ENCODE results near the gene DLGAP1.

The DLGAP1 gene

DNA sequence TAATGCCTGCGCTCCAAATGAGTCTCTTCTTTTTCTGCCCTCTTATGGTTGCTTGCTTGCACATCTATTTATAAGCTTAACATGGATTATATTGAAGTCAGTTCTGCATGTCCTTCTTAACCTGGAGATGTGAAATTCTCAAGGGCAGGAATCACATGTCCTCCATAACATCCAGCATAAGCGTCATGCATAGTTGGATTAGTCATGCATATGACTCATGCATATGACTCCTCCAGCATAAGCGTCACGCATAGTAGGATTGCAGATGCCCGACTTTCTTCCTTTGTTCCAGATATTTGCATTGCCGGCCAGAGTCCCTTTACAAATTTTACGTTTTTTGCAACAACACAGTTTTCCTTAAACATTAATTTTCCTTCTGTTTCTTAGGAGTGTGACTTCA is 696.6 kb downstream of the DLGAP1 start:
- no peak for TF ChIP-seq OSR1 (CRISPR knock-in tag; IDR thresholded peaks at IDR 0.05)
- TF ChIP-seq ZNF565 (CRISPR knock-in tag; conservative IDR thresholded peaks at IDR 0.05; ENCODE audit: low read depth): no peak
- TF ChIP-seq ZFP30 (CRISPR knock-in tag; IDR thresholded peaks at IDR 0.05): no peak
- ATAC-seq: no peak

DNA sequence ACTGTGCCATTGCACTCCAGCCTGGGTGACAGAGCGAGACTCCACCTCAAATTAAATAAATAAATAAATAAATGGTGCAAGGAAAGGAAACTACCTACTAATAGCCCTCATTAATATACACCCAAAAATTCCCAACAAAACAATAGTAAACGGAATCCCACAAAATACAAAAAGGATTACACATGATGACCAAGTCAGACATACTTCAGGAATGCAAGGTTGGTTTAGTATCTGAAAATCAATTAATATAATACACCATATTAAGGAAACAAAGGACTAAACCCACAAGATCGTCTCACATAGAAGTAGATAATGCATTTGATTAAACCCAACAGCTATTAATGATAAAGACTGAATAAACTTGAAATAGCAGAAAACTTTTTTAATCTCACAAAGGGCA is 697.7 kb downstream of the DLGAP1 start:
- no peak for TF ChIP-seq PPARA (CRISPR knock-in tag; IDR thresholded peaks at IDR 0.05; ENCODE audit: borderline replicate concordance)
- no peak for TF ChIP-seq ZNF70 (CRISPR knock-in tag; IDR thresholded peaks at IDR 0.05)
- no peak for TF ChIP-seq ISL1 (CRISPR knock-in tag; IDR thresholded peaks at IDR 0.05)
- TF ChIP-seq, protein P1, sequence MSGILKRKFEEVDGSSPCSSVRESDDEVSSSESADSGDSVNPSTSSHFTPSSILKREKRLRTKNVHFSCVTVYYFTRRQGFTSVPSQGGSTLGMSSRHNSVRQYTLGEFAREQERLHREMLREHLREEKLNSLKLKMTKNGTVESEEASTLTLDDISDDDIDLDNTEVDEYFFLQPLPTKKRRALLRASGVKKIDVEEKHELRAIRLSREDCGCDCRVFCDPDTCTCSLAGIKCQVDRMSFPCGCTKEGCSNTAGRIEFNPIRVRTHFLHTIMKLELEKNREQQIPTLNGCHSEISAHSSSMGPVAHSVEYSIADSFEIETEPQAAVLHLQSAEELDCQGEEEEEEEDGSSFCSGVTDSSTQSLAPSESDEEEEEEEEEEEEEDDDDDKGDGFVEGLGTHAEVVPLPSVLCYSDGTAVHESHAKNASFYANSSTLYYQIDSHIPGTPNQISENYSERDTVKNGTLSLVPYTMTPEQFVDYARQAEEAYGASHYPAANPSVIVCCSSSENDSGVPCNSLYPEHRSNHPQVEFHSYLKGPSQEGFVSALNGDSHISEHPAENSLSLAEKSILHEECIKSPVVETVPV (CRISPR knock-in tag; IDR thresholded peaks at IDR 0.05): no peak
- no peak for TF ChIP-seq ESRRG (CRISPR knock-in tag; IDR thresholded peaks at IDR 0.05)
- TF ChIP-seq, protein P2, sequence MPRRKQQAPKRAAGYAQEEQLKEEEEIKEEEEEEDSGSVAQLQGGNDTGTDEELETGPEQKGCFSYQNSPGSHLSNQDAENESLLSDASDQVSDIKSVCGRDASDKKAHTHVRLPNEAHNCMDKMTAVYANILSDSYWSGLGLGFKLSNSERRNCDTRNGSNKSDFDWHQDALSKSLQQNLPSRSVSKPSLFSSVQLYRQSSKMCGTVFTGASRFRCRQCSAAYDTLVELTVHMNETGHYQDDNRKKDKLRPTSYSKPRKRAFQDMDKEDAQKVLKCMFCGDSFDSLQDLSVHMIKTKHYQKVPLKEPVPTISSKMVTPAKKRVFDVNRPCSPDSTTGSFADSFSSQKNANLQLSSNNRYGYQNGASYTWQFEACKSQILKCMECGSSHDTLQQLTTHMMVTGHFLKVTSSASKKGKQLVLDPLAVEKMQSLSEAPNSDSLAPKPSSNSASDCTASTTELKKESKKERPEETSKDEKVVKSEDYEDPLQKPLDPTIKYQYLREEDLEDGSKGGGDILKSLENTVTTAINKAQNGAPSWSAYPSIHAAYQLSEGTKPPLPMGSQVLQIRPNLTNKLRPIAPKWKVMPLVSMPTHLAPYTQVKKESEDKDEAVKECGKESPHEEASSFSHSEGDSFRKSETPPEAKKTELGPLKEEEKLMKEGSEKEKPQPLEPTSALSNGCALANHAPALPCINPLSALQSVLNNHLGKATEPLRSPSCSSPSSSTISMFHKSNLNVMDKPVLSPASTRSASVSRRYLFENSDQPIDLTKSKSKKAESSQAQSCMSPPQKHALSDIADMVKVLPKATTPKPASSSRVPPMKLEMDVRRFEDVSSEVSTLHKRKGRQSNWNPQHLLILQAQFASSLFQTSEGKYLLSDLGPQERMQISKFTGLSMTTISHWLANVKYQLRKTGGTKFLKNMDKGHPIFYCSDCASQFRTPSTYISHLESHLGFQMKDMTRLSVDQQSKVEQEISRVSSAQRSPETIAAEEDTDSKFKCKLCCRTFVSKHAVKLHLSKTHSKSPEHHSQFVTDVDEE (CRISPR knock-in tag; IDR thresholded peaks at IDR 0.05): no peak
- TF ChIP-seq ZFP3 (CRISPR knock-in tag; IDR thresholded peaks at IDR 0.05): no peak
- TF ChIP-seq OSR1 (CRISPR knock-in tag; IDR thresholded peaks at IDR 0.05): no peak
- TF ChIP-seq ZFP30 (CRISPR knock-in tag; IDR thresholded peaks at IDR 0.05): no peak
- TF ChIP-seq ZNF565 (CRISPR knock-in tag; conservative IDR thresholded peaks at IDR 0.05; ENCODE audit: low read depth): no peak
- TF ChIP-seq ZNF8 (CRISPR knock-in tag; IDR thresholded peaks at IDR 0.05): no peak
- TF ChIP-seq, protein P3, sequence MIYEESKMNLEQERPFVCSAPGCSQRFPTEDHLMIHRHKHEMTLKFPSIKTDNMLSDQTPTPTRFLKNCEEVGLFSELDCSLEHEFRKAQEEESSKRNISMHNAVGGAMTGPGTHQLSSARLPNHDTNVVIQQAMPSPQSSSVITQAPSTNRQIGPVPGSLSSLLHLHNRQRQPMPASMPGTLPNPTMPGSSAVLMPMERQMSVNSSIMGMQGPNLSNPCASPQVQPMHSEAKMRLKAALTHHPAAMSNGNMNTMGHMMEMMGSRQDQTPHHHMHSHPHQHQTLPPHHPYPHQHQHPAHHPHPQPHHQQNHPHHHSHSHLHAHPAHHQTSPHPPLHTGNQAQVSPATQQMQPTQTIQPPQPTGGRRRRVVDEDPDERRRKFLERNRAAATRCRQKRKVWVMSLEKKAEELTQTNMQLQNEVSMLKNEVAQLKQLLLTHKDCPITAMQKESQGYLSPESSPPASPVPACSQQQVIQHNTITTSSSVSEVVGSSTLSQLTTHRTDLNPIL (CRISPR knock-in tag; IDR thresholded peaks at IDR 0.05; ENCODE audit: low read depth): no peak
- TF ChIP-seq ZC3H10 (CRISPR knock-in tag; IDR thresholded peaks at IDR 0.05): no peak
- TF ChIP-seq ARNTL (CRISPR knock-in tag; IDR thresholded peaks at IDR 0.05; ENCODE audit: borderline replicate concordance, low read depth): no peak
- no peak for TF ChIP-seq GLIS3 (CRISPR knock-in tag; IDR thresholded peaks at IDR 0.05)
- no peak for ATAC-seq

DNA sequence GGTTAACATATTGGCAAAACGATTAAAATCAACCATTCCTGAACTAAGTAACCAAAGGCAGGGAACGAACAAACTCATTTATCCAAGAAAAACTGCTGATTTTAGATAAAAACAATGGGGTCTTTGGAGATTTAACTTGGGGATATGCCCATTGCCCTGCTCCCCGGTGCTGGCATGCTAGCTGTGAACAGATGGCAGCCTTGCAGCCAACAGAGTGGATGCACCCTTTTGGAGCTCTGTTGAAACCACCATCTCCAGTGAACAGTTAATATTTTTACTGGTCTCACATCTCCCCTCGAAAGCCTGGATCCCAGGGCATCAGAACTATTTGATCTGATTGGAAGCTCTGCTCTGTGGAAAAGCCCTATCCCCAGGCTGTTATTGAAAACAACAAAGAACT is 702.0 kb downstream of the DLGAP1 start:
- no peak for TF ChIP-seq CSDC2 (CRISPR knock-in tag; IDR thresholded peaks at IDR 0.05)
- TF ChIP-seq TOX (CRISPR knock-in tag; IDR thresholded peaks at IDR 0.05; ENCODE audit: borderline replicate concordance): no peak
- TF ChIP-seq ZFP3 (CRISPR knock-in tag; IDR thresholded peaks at IDR 0.05): no peak
- TF ChIP-seq, protein P4, sequence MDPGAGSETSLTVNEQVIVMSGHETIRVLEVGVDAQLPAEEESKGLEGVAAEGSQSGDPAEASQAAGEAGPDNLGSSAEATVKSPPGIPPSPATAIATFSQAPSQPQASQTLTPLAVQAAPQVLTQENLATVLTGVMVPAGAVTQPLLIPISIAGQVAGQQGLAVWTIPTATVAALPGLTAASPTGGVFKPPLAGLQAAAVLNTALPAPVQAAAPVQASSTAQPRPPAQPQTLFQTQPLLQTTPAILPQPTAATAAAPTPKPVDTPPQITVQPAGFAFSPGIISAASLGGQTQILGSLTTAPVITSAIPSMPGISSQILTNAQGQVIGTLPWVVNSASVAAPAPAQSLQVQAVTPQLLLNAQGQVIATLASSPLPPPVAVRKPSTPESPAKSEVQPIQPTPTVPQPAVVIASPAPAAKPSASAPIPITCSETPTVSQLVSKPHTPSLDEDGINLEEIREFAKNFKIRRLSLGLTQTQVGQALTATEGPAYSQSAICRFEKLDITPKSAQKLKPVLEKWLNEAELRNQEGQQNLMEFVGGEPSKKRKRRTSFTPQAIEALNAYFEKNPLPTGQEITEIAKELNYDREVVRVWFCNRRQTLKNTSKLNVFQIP (CRISPR knock-in tag; IDR thresholded peaks at IDR 0.05; ENCODE audit: borderline replicate concordance, low read depth): no peak
- no peak for TF ChIP-seq BACH2 (CRISPR knock-in tag; IDR thresholded peaks at IDR 0.05; ENCODE audit: borderline replicate concordance)
- no peak for TF ChIP-seq ZNF565 (CRISPR knock-in tag; conservative IDR thresholded peaks at IDR 0.05; ENCODE audit: low read depth)
- no peak for ATAC-seq

DNA sequence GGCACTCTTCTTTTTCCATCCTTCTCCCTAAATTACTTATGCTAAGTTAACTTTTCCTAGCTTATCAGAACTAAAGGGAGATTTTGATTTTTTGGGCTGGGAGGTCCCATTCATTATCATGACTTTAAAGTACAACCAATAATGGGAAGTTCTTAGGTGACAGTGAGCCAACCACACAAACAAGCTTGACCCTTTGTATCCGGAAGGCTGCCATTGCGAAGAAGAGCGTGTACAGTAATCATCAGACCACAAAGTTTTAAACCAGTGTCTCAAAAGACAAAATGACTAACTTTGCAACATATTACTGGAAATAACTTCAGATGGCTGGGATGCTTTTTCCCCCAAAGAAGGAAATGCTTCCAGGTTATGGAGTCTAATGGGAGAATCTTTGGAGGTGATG is 707.0 kb downstream of the DLGAP1 start:
- ATAC-seq: no peak
- TF ChIP-seq ZNF70 (CRISPR knock-in tag; IDR thresholded peaks at IDR 0.05) (no peak), OSR1 (CRISPR knock-in tag; IDR thresholded peaks at IDR 0.05) (no peak), TCF4 (CRISPR knock-in tag; IDR thresholded peaks at IDR 0.05; ENCODE audit: borderline replicate concordance) (no peak)
- TF ChIP-seq, protein P4 (CRISPR knock-in tag; IDR thresholded peaks at IDR 0.05; ENCODE audit: borderline replicate concordance, low read depth): no peak

Data from SK-N-SH treated with all-trans-retinoic acid at 6 μM for 48 hours (cell line).